Stimulated activated CD8-positive, alpha-beta memory T cell treated with anti-CD3 and anti-CD28 coated beads, Interleukin-7, amount 100 ng/mL, for 4 hours (primary cell): ENCODE data around the gene NR6A1.

ENCODE experiments used
- DNase-seq, 2 donors: peaks; one replicate each; pipeline ENCODE4 v3.0.0-alpha.2; 2020; ENCODE audit warnings: low read depth in 2 of 2

NR6A1 gene

GRCh38 chr9:124491049-124491975 is 279.8 kb downstream of the NR6A1 start:
- DNase-seq = no peak

DNA sequence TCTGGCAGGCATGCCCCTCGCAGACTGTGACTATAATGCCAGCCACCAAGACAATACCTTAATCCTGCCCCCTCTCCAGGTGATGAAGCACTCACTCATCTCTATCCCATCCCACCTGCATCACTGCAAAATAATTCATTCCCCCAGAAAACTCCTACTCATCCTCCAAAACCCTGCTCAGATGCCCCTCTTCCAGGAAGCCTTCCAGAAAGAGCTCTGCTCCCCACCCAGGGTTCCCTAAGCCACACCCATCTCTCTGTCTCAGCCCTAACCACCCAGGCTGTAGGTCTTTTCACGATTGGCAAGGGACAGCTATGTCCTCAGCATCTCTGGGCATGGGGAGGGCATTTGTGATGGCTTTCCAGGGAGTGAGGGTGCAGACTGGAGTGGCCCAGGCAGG is 281.1 kb downstream of the NR6A1 start:
- no peak for DNase-seq

- DNase-seq = no peak
Observed at GRCh38 chr9:124489222-124489621, 281.9 kb downstream of the NR6A1 start.

DNA sequence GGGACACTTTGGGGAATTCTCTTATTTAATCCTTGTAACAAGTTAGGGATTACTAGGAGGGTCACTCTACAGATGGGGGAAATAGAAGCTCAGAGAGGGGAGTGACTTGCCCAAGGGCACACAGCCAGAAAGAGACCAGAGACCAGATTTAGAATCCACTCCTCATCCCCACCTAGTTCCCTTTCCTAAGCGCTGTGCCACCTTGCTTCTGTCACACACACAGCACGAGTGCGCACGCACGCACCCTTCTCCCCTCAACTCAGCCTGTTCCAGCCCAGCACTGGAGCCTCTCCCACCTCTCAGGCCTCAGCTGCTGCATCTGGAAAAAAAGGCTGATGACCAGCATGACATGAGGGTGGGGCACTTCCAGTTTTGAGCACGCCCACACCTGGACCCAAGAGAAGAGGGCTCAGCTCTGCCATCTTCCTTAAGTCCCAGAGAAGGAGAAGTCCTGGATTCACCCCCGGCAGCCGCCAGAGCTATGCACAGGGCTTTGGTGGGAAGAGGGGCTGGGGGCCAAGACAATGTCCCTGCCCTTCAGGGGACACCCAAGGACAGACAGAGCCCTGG is 282.4 kb downstream of the NR6A1 start:
- DNase-seq = no peak

GRCh38 chr9:124487260-124488182 is 283.6 kb downstream of the NR6A1 start:
- DNase-seq = no peak

- no peak for DNase-seq
Observed at GRCh38 chr9:124486778-124487259, 284.3 kb downstream of the NR6A1 start.

DNA sequence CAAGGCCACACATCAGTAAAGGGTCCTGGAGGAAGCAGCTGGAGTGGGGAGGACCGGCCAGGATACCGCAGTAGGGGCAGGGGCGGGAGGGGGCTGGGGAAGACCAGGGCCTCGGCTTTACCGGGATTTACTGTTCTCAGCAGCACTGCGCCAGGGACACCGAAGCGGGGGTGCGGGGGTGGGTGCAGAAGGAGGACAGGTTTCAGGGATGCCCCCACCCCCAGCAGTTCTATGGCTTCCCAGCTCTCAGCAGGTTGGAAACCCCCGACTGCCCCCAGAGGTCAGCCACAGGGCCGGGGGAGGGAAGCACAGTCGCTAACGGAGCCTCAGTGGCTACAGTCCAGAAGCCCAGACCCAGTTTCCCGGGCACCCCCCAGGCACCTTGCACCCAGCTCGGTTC is 285.2 kb downstream of the NR6A1 start:
- no peak for DNase-seq

DNA sequence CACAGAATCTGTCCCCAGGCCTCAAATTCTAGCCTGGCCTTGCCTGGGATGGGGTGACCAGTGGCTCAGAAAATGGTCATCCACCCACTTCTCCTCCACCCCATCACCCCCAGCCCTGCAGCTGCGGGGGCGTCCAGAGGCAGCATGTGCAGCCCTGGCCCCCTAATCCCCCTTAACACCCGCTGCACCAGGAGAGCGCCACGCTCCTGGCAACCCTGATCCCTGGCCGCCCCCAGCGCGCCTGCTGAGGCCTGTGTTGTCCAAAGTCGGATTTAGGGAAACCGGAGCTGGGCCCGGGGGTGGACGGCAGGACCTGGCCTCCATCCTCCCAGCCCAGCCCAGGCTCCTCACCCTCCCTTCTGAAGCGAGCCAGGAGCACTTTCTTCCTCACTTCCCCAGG is 285.9 kb downstream of the NR6A1 start:
- DNase-seq = no peak

- DNase-seq = no peak
Observed at GRCh38 chr9:124483481-124483880, 287.6 kb downstream of the NR6A1 start.

DNA sequence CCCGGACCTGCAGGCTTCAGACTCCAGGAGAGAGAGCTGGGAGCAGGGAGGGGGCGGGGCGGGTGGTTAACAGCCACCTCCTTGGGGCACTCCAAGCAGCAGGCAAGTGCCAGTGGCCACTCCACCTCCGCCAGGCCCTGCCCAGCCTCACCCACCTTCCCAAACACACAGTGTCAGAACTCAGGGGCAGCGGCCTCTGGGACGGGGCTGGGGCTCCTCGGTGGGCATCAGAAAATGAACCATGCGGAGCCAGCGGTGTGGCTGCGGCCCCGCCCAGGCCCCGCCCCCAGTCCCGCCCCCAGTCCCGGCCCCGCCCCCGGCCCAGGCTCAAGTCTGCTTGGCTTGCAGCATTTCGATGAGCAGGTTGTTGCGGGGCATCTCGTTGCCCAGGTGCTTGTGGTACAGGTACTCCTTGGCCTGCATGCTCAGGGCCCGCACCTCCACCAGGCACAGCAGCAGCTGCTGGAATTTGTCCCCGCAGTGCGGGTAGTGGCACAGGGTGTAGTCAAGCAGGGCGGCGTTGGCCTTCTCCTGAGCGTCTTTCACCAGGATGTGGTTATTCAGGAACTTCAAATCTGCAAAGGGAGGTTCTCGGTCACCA is 288.6 kb downstream of the NR6A1 start:
- no peak for DNase-seq

DNA sequence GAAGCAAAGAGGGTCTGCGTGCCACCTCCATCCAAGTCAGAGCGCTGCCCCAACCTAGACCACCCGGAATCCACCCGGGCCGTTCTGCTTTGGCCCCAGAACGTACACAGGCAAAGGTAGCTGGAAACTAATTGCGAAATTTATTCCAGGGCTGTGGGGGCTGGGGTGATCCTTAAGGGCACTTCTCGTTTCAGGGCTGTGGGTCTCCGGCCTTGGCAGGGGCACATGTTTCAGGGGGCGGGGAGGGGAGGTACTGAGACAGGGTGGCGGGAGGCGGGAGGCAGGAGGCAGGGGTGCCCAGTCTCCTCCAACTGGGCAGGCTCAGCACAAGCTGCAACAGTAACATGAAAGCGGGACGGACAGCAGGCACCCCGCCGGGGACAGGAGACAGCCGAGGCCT is 290.0 kb downstream of the NR6A1 start:
- DNase-seq = no peak

- DNase-seq = no peak
Observed at GRCh38 chr9:124480621-124480981, 290.5 kb downstream of the NR6A1 start.

DNA sequence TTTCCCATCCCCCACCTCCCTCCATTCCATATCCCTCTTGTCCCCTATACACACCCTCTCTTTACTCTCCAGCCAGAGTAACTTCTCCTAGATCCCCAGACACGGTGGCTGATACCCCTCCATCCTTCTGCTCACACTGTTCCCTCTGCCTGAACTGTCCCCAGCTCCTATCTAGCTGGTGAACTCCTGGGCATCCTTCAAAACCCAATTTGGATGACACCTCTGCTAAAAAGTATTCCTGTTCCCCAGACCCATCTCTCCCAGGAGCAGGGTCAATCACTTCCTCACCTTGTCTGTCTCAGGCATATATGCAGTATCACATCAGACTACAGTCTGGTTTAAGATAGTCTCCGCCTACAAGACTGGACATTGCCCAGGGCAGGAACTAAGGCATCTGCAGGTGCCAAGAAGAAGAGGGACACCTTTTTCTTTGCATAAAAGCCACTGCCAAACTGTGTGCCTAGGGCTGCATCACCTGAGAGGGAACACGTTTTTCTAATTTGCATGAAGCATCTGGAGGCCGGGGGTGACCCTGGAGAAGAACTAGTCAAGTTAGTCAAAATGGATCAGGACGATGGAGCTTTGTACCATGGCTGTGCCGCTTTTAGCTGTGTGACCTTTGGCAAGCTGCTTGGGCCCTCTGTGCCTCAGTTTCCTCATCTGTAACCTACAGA is 291.0 kb downstream of the NR6A1 start:
- DNase-seq = no peak

DNA sequence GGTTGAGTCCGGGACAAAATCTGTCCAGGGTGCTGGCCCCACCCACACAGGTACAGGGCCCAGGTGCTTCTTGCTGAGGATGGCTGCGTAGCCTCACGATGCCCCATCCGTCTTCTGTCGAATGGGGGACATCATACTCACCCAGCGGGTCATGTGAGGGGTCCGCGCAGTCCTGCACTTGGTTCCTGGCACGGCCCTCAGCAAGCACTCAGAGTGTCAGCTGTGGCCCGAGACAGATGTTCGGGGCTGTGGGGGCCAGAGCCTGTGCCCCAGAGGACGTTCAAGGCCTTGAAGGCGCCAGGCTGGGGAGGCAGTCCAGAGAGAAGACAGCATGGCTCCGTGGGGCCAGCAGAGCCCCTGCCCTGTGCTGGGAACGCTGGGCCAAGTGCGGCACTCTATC is 291.7 kb downstream of the NR6A1 start:
- DNase-seq = no peak

DNA sequence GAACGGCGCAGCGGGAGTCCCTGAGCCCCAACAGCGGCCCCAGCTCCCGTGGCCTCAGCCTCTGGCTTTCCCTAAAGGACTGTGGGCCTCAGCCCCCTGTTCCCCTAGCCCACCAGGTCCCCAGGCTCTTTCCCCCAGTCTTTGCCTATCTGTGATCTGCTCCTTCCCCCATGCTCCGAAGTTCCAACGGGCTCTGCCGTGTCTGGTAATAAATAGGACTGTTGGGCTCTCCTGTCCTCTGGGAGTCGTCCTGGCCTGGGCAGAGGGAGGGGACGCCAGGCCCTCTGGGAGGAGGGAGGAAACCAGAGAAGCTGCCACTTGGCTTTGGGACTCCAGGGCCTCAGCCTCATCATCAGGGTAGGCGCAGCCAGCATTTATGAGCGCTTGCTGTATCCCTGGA is 292.8 kb downstream of the NR6A1 start:
- DNase-seq = no peak

- DNase-seq = no peak
Observed at GRCh38 chr9:124477648-124478285, 293.3 kb downstream of the NR6A1 start.

- no peak for DNase-seq
Observed at GRCh38 chr9:124477211-124477647, 293.9 kb downstream of the NR6A1 start.

DNA sequence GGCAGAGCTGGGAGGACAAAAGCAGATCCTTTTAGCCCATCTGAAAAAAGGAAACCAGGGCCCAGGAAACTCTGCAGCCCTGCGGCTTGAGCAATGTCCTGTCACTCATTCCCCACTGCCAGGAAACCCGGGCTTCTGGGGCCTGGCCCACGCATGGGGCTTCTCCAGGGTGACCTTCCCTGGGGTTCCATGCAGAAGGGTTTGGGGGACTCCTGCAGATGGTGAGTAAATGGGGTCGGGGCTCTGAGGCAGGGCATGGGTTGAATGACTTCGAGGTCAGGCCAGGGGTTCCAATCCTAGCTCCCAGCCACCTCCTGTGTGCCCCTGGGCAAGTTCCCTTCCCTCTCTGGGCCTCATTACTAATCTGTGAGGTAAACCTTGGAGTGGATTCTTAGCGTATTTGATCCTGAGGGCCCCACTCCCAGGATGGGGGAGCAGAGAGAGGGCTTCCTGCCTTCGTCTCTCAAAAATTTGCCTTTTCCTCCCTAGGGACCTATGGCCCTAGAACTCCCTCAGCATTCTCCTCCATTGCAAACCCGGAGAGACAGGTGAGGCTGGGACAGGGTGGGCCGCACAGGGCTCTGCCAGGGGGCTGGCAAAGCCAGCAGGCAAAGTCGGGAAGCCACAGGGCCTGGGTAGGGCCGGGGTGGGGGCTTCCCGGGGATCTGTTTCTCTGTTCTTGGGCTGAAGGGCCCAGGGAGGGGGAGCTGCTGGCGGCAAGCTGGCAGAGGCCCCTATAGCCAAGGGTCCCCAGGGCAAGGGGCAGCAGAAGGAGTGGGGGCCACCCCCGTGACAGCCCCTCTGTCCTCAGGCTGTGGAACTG is 295.0 kb downstream of the NR6A1 start:
- no peak for DNase-seq

- no peak for DNase-seq
Observed at GRCh38 chr9:124475158-124475867, 295.8 kb downstream of the NR6A1 start.
